Measurements from ENCODE around the gene PLXDC1.

PLXDC1 gene

GRCh38 chr17:39092692-39093230 is 58.7 kb downstream of the PLXDC1 start:
- Histone ChIP-seq H4K8ac (ENCODE audit: low read depth, low read length) (no peak overlapping the region), H2BK120ac (ENCODE audit: low read depth, low read length) (no peak overlapping the region), H3K18ac (ENCODE audit: low read length) (no peak overlapping the region), H3K79me2 (ENCODE audit: control insufficient read depth, insufficient read depth, low read length) (no peaks in the 10 kb centered on the region), H2BK15ac (replicated peaks; ENCODE audit: low read depth) (no peak overlapping the region), H4K5ac (ENCODE audit: low read length) (no peak overlapping the region), H3K4ac (ENCODE audit: low read depth, low read length) (no peak overlapping the region), H3K79me1 (ENCODE audit: low read length) (no peaks in the 10 kb centered on the region), H3K4me1 (ENCODE audit: control insufficient read depth, low read depth, low read length) (no peaks in the 10 kb centered on the region), H2AK5ac (ENCODE audit: low read length) (no peak overlapping the region), H3K27me3 (ENCODE audit: insufficient read depth, low read length, poor library complexity) (no peaks in the 10 kb centered on the region), H3K9ac (ENCODE audit: low read length) (no peak overlapping the region), H3K56ac (ENCODE audit: low read length) (no peak overlapping the region), H3K4me3 (ENCODE audit: low read length) (no peak overlapping the region), H3K36me3 (ENCODE audit: control insufficient read depth, insufficient read depth, low read length) (no peaks in the 10 kb centered on the region), H3K4me2 (ENCODE audit: low read length) (no peak overlapping the region), H2BK5ac (ENCODE audit: low read length) (no peak overlapping the region), H3K23ac (ENCODE audit: low read length) (no peak overlapping the region), H3K27ac (ENCODE audit: low read depth, low read length) (no peak overlapping the region)
- DNase-seq = no peak
- no CpG with 5 or more reads among the region's 6 CpGs for WGBS (ENCODE audit: extremely low coverage, insufficient coverage, low lambda C conversion rate)

DNA sequence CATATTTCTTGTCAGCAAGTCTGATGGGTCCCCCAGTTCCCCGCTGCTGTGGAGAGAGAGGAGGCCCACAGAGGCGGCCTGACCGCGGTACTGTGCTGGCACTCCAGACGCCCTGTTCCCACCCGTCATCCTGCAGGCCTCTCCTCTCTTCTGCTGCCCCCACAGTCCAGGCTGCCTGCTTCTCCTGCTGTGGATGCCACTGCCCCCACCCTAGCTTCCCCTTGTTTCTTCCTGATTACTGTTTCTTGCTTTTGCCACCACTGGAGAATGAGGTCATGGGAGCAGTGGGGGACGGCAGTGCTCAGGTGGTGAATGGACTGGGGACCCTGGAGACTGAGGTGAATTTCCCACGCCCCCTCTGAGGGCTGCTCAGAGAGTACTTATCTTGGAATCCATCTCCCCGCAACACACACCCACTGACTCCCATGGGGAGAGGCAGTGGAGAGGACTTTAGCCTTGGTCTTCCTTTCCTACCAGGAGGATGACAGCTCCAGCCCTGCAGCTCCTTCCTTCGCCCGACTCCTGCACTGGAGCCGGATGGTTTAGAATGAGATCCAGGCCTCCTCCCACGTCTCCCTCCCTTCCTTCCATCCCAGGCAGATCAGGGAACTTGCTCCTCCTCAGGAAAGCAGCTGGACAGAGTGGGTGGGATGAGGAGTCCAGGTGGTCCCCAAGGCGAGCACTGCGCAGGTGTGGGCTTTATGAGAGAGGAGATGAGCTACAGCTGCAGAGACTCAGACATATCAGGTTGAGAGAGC is 60.4 kb downstream of the PLXDC1 start:
- no peak overlapping the region for H2AK5ac ChIP-seq (ENCODE audit: low read length)
- H3K4me3 ChIP-seq (ENCODE audit: low read length) = no peak overlapping the region
- DNase-seq = no peak
- H3K4ac ChIP-seq (ENCODE audit: low read depth, low read length) = no peak overlapping the region
- H3K56ac ChIP-seq (ENCODE audit: low read length) = no peak overlapping the region
- H3K36me3 ChIP-seq (ENCODE audit: control insufficient read depth, insufficient read depth, low read length) = no peaks in the 10 kb centered on the region
- H3K27me3 ChIP-seq (ENCODE audit: insufficient read depth, low read length, poor library complexity) = no peaks in the 10 kb centered on the region
- no CpG with 5 or more reads among the region's 15 CpGs for WGBS (ENCODE audit: extremely low coverage, insufficient coverage, low lambda C conversion rate)
- H2BK5ac ChIP-seq (ENCODE audit: low read length) = no peak overlapping the region
- no peak overlapping the region for H3K27ac ChIP-seq (ENCODE audit: low read depth, low read length)
- no peak overlapping the region for H3K9ac ChIP-seq (ENCODE audit: low read length)
- no peak overlapping the region for H2BK15ac ChIP-seq (replicated peaks; ENCODE audit: low read depth)
- no peak overlapping the region for H2BK120ac ChIP-seq (ENCODE audit: low read depth, low read length)
- no peak overlapping the region for H4K8ac ChIP-seq (ENCODE audit: low read depth, low read length)
- H3K23ac ChIP-seq (ENCODE audit: low read length) = no peak overlapping the region
- no peak overlapping the region for H3K4me2 ChIP-seq (ENCODE audit: low read length)
- no peak overlapping the region for H4K5ac ChIP-seq (ENCODE audit: low read length)
- H3K79me2 ChIP-seq (ENCODE audit: control insufficient read depth, insufficient read depth, low read length) = no peaks in the 10 kb centered on the region
- H3K79me1 ChIP-seq (ENCODE audit: low read length) = no peaks in the 10 kb centered on the region
- H3K4me1 ChIP-seq (ENCODE audit: control insufficient read depth, low read depth, low read length) = no peaks in the 10 kb centered on the region
- H3K18ac ChIP-seq (ENCODE audit: low read length) = no peak overlapping the region

- Histone ChIP-seq H2BK120ac (ENCODE audit: low read depth, low read length) (no peak overlapping the region), H3K18ac (ENCODE audit: low read length) (no peak overlapping the region), H3K36me3 (ENCODE audit: control insufficient read depth, insufficient read depth, low read length) (no peaks in the 10 kb centered on the region), H3K56ac (ENCODE audit: low read length) (no peak overlapping the region), H3K27ac (ENCODE audit: low read depth, low read length) (no peak overlapping the region), H3K4me3 (ENCODE audit: low read length) (no peak overlapping the region), H3K4me1 (ENCODE audit: control insufficient read depth, low read depth, low read length) (no peaks in the 10 kb centered on the region), H3K4ac (ENCODE audit: low read depth, low read length) (no peak overlapping the region), H2BK5ac (ENCODE audit: low read length) (no peak overlapping the region), H4K5ac (ENCODE audit: low read length) (no peak overlapping the region), H2BK15ac (replicated peaks; ENCODE audit: low read depth) (no peak overlapping the region), H3K79me1 (ENCODE audit: low read length) (no peaks in the 10 kb centered on the region), H3K23ac (ENCODE audit: low read length) (no peak overlapping the region), H3K9ac (ENCODE audit: low read length) (no peak overlapping the region), H3K27me3 (ENCODE audit: insufficient read depth, low read length, poor library complexity) (no peaks in the 10 kb centered on the region), H3K79me2 (ENCODE audit: control insufficient read depth, insufficient read depth, low read length) (no peaks in the 10 kb centered on the region), H3K4me2 (ENCODE audit: low read length) (no peak overlapping the region), H4K8ac (ENCODE audit: low read depth, low read length) (no peak overlapping the region), H2AK5ac (ENCODE audit: low read length) (no peak overlapping the region)
- no peak for DNase-seq
- whole genome bisulfite sequencing (ENCODE audit: extremely low coverage, insufficient coverage, low lambda C conversion rate) = no CpG with 5 or more reads among the region's 9 CpGs
Measured at GRCh38 chr17:39090400-39090799, 61.0 kb downstream of the PLXDC1 start.

- Histone ChIP-seq H3K27ac (ENCODE audit: low read depth, low read length) (no peak overlapping the region), H3K4me2 (ENCODE audit: low read length) (no peak overlapping the region), H2BK15ac (replicated peaks; ENCODE audit: low read depth) (no peak overlapping the region), H3K4me1 (ENCODE audit: control insufficient read depth, low read depth, low read length) (no peaks in the 10 kb centered on the region), H3K4ac (ENCODE audit: low read depth, low read length) (no peak overlapping the region), H3K79me1 (ENCODE audit: low read length) (no peaks in the 10 kb centered on the region), H3K18ac (ENCODE audit: low read length) (no peak overlapping the region), H3K4me3 (ENCODE audit: low read length) (no peak overlapping the region), H3K9ac (ENCODE audit: low read length) (no peak overlapping the region), H2BK5ac (ENCODE audit: low read length) (no peak overlapping the region), H3K36me3 (ENCODE audit: control insufficient read depth, insufficient read depth, low read length) (no peaks in the 10 kb centered on the region), H4K5ac (ENCODE audit: low read length) (no peak overlapping the region), H2BK120ac (ENCODE audit: low read depth, low read length) (no peak overlapping the region), H3K56ac (ENCODE audit: low read length) (no peak overlapping the region), H4K8ac (ENCODE audit: low read depth, low read length) (no peak overlapping the region), H3K79me2 (ENCODE audit: control insufficient read depth, insufficient read depth, low read length) (no peaks in the 10 kb centered on the region), H3K23ac (ENCODE audit: low read length) (no peak overlapping the region), H3K27me3 (ENCODE audit: insufficient read depth, low read length, poor library complexity) (no peaks in the 10 kb centered on the region), H2AK5ac (ENCODE audit: low read length) (no peak overlapping the region)
- DNase-seq = no peak
- WGBS (ENCODE audit: extremely low coverage, insufficient coverage, low lambda C conversion rate) = no CpG with 5 or more reads among the region's 11 CpGs
Measured at GRCh38 chr17:39084558-39084957, 66.9 kb downstream of the PLXDC1 start.

- Histone ChIP-seq H3K4ac (ENCODE audit: low read depth, low read length) (no peak overlapping the region), H4K5ac (ENCODE audit: low read length) (no peak overlapping the region), H2BK15ac (replicated peaks; ENCODE audit: low read depth) (no peak overlapping the region), H3K79me1 (ENCODE audit: low read length) (no peaks in the 10 kb centered on the region), H2AK5ac (ENCODE audit: low read length) (no peak overlapping the region), H3K27ac (ENCODE audit: low read depth, low read length) (no peak overlapping the region), H3K56ac (ENCODE audit: low read length) (no peak overlapping the region), H3K4me3 (ENCODE audit: low read length) (no peak overlapping the region), H3K4me2 (ENCODE audit: low read length) (no peak overlapping the region), H3K36me3 (ENCODE audit: control insufficient read depth, insufficient read depth, low read length) (no peaks in the 10 kb centered on the region), H3K23ac (ENCODE audit: low read length) (no peak overlapping the region), H2BK5ac (ENCODE audit: low read length) (no peak overlapping the region), H3K79me2 (ENCODE audit: control insufficient read depth, insufficient read depth, low read length) (no peaks in the 10 kb centered on the region), H3K9ac (ENCODE audit: low read length) (no peak overlapping the region), H3K27me3 (ENCODE audit: insufficient read depth, low read length, poor library complexity) (no peaks in the 10 kb centered on the region), H3K4me1 (ENCODE audit: control insufficient read depth, low read depth, low read length) (no peaks in the 10 kb centered on the region), H3K18ac (ENCODE audit: low read length) (no peak overlapping the region), H2BK120ac (ENCODE audit: low read depth, low read length) (no peak overlapping the region), H4K8ac (ENCODE audit: low read depth, low read length) (no peak overlapping the region)
- no peak for DNase-seq
- WGBS (ENCODE audit: extremely low coverage, insufficient coverage, low lambda C conversion rate) = no CpG with 5 or more reads among the region's 5 CpGs
Measured at GRCh38 chr17:39083270-39083669, 68.2 kb downstream of the PLXDC1 start.

- Histone ChIP-seq H3K4ac (ENCODE audit: low read depth, low read length) (no peak overlapping the region), H3K4me1 (ENCODE audit: control insufficient read depth, low read depth, low read length) (no peaks in the 10 kb centered on the region), H4K8ac (ENCODE audit: low read depth, low read length) (no peak overlapping the region), H3K4me3 (ENCODE audit: low read length) (no peak overlapping the region), H3K23ac (ENCODE audit: low read length) (no peak overlapping the region), H2BK5ac (ENCODE audit: low read length) (no peak overlapping the region), H2AK5ac (ENCODE audit: low read length) (no peak overlapping the region), H4K5ac (ENCODE audit: low read length) (no peak overlapping the region), H3K79me2 (ENCODE audit: control insufficient read depth, insufficient read depth, low read length) (no peaks in the 10 kb centered on the region), H3K56ac (ENCODE audit: low read length) (no peak overlapping the region), H2BK120ac (ENCODE audit: low read depth, low read length) (no peak overlapping the region), H3K18ac (ENCODE audit: low read length) (no peak overlapping the region), H3K4me2 (ENCODE audit: low read length) (no peak overlapping the region), H3K79me1 (ENCODE audit: low read length) (no peaks in the 10 kb centered on the region), H2BK15ac (replicated peaks; ENCODE audit: low read depth) (no peak overlapping the region), H3K9ac (ENCODE audit: low read length) (no peak overlapping the region), H3K27ac (ENCODE audit: low read depth, low read length) (no peak overlapping the region), H3K27me3 (ENCODE audit: insufficient read depth, low read length, poor library complexity) (no peaks in the 10 kb centered on the region), H3K36me3 (ENCODE audit: control insufficient read depth, insufficient read depth, low read length) (no peaks in the 10 kb centered on the region)
- no peak for DNase-seq
- WGBS (ENCODE audit: extremely low coverage, insufficient coverage, low lambda C conversion rate) = no CpG with 5 or more reads among the region's 1 CpG
Measured at GRCh38 chr17:39082482-39082881, 69.0 kb downstream of the PLXDC1 start.
